Measurements from ENCODE around the gene RAPGEF6.

RAPGEF6 gene

DNA sequence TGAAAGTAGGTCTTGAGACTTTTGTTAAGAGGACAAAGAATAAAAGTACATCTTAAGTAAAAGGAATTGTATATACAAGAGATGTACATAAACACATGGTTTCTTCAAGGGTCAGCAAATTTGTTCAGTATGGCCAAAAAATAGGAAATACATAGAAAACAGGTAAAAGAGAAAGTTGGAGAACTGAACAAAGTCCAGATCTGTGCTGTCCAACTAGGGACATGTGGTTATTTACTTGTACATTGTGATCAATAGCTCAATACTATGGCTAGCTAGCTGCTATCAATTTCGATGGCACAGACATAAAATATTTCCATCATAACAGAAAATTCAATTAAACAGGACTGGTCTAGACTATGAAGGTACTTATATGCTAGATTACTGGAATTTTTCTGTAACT, 92.3 kb downstream of the RAPGEF6 start:
- H3K27me3 Mint-ChIP-seq: no peaks in the 10 kb centered on the region
- H3K36me3 Mint-ChIP-seq (ENCODE audit: insufficient read depth): peaks cover 21% of the 10 kb centered on the region
- no peak overlapping the region for H3K4me3 Mint-ChIP-seq
- no peak for DNase-seq (ENCODE audit: low spot score in 2 of 2)
- no peak for ATAC-seq (replicated peaks; ENCODE audit: extremely low read depth, poor library complexity, severe bottlenecking)
- no peak overlapping the region for H3K27ac Mint-ChIP-seq (ENCODE audit: low read depth)
- H3K4me1 Mint-ChIP-seq: peaks cover 59% of the 10 kb centered on the region
- H3K9me3 Mint-ChIP-seq: no peaks in the 10 kb centered on the region

DNA sequence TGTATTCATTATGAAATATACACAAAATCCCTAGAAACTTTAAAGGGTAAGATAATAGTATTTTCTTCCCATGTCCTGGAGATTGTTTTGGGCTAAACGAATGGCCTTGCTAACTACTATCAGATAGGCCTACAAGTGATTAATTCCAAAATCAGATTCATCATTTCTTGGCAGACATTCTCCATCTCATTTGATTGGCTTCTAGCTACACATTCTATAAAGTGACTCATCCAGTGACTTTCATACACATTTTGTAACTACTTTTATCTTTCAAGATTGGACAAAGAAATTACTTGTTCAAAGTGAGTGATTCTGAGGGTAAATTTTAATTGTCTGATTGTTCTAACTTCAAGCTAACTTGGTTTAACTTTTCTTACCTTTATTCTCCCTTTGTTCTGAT, 93.3 kb downstream of the RAPGEF6 start:
- Mint-ChIP-seq H3K4me1 (peaks cover 56% of the 10 kb centered on the region), H3K9me3 (no peaks in the 10 kb centered on the region), H3K27ac (ENCODE audit: low read depth) (no peak overlapping the region), H3K27me3 (no peaks in the 10 kb centered on the region), H3K4me3 (no peak overlapping the region), H3K36me3 (ENCODE audit: insufficient read depth) (peaks cover 21% of the 10 kb centered on the region)
- ATAC-seq (replicated peaks; ENCODE audit: extremely low read depth, poor library complexity, severe bottlenecking): no peak
- no peak for DNase-seq (ENCODE audit: low spot score in 2 of 2)

DNA sequence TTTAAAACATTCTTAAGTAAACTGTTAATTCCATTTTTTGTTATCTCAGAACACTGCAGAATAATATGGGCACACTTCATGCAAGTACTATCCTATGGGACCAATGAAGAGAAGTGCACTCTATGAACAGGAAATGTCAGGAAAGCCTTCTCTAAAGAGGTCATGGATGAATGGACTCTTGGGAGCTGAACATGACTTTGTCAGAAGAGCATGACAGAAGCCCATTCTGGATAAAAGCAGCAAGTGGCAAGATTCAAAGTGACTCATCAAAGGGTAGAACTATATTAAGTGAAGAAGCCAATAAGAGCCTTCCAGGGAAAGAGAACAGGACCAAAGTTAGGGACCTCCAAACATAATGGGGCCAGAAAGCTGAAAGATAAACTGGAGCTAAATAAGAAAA, 94.0 kb downstream of the RAPGEF6 start:
- Mint-ChIP-seq H3K36me3 (ENCODE audit: insufficient read depth) (peaks cover 21% of the 10 kb centered on the region), H3K4me1 (peaks cover 62% of the 10 kb centered on the region), H3K4me3 (no peak overlapping the region), H3K27me3 (no peaks in the 10 kb centered on the region), H3K27ac (ENCODE audit: low read depth) (no peak overlapping the region), H3K9me3 (no peaks in the 10 kb centered on the region)
- DNase-seq (ENCODE audit: low spot score in 2 of 2): no peak
- ATAC-seq (replicated peaks; ENCODE audit: extremely low read depth, poor library complexity, severe bottlenecking): no peak

DNA sequence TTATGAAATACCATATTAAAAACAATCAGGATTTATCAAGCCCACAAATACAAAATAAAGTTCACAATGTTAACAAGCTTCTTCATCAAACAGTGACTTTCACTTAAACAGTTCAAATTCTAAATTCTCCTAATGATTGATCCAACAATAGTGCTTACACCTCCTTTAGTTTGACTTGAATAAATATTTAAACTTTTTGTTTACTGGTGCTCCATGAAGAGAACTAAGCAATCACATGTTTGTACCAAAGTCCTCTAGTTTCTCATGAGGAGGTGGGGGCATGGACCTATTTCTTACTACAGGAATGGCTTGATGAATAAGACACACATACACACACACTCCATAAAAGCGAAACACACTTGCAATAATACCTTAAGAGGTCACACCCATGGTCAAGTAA, 95.8 kb downstream of the RAPGEF6 start:
- no peaks in the 10 kb centered on the region for H3K27me3 Mint-ChIP-seq
- no peak overlapping the region for H3K4me3 Mint-ChIP-seq
- H3K9me3 Mint-ChIP-seq: no peaks in the 10 kb centered on the region
- peaks cover 58% of the 10 kb centered on the region for H3K4me1 Mint-ChIP-seq
- no peak for DNase-seq (ENCODE audit: low spot score in 2 of 2)
- H3K36me3 Mint-ChIP-seq (ENCODE audit: insufficient read depth): peaks cover 16% of the 10 kb centered on the region
- H3K27ac Mint-ChIP-seq (ENCODE audit: low read depth): no peak overlapping the region
- ATAC-seq (replicated peaks; ENCODE audit: extremely low read depth, poor library complexity, severe bottlenecking): no peak

DNA sequence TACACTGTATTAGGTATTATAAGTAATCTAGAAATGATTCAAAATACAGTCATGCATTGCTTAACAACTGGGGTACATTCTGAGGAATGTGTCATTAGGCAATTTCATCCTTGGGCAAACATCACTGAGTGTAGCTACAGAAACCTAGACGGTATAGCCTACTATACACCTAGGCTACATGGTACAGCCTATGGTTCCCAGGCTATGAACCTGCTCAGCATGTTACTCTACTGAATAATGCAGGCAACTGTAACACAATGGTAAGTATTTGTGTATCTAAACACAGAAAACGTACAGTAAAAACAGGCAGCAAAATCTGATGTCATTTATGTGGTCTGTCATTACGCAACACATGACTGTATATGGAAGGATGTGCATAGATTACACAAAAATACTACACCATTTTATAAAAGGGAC, 96.8 kb downstream of the RAPGEF6 start:
- Mint-ChIP-seq H3K4me1 (peaks cover 59% of the 10 kb centered on the region), H3K9me3 (no peaks in the 10 kb centered on the region), H3K27ac (ENCODE audit: low read depth) (no peak overlapping the region), H3K4me3 (no peak overlapping the region), H3K27me3 (no peaks in the 10 kb centered on the region), H3K36me3 (ENCODE audit: insufficient read depth) (peaks cover 16% of the 10 kb centered on the region)
- ATAC-seq (replicated peaks; ENCODE audit: extremely low read depth, poor library complexity, severe bottlenecking) (no peak), DNase-seq (ENCODE audit: low spot score in 2 of 2) (no peak)

DNA sequence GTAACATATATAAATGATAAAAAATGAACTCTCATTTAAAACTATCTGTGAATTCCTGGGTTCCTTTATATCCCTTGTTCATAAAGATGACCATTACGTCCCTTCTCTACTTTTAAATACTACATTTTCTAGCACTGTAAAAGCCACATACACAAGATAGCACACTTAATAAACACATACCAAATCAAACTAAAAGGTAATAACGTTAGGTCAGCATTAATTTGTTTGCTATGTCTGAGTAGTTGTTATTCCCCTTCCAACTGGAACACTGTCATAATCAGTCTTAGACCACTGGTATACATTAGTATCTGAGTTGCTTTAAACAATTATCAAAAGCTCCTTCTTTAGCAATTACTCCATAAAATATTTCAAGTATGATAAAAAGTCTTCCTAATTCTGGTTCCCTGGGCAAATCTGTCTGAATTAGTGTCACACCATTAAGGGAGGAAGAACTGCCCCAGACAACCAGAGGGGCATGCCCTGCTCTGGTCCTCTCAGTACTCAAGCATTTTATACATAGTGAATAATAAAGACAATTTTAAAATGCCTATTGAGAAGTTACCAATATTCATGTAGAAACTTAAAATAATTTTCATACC, 98.1 kb downstream of the RAPGEF6 start:
- Mint-ChIP-seq H3K9me3 (no peaks in the 10 kb centered on the region), H3K27me3 (no peaks in the 10 kb centered on the region), H3K4me1 (peaks cover 54% of the 10 kb centered on the region), H3K36me3 (ENCODE audit: insufficient read depth) (peaks cover 14% of the 10 kb centered on the region), H3K27ac (ENCODE audit: low read depth) (peak overlapping the region; percentile 39), H3K4me3 (no peak overlapping the region)
- ATAC-seq (replicated peaks; ENCODE audit: extremely low read depth, poor library complexity, severe bottlenecking) (no peak), DNase-seq (ENCODE audit: low spot score in 2 of 2) (no peak)

DNA sequence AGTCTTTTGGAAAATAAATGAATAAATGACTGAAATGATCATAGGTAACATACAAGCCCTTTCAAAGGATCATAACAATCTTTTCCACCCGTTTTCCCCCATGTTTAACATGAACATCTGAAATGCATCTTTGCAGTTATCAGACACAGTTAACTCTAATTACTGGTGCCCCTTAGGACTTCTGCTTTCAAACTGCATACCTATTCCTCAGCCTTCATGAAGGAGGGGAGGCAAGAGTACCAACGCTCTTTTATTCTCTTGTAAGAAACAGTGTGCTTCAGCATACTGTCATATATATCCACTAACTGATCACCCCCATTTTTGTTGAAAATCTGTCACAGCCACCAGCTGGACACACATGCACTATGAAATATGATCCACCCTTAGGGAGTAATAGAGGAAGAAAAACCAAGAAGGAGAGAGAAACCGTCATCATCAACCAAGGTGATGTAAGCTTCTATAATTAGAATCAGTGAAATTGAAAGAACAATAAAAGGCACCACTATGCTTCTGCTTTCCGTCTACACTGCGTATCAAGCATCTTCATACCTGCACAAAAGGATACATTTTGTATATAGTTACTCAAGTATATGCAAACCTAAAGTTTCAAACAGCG, 98.7 kb downstream of the RAPGEF6 start:
- Mint-ChIP-seq H3K4me3 (no peak overlapping the region), H3K27me3 (no peaks in the 10 kb centered on the region), H3K4me1 (peaks cover 54% of the 10 kb centered on the region), H3K27ac (ENCODE audit: low read depth) (peak overlapping the region; percentile 39), H3K9me3 (no peaks in the 10 kb centered on the region), H3K36me3 (ENCODE audit: insufficient read depth) (peaks cover 11% of the 10 kb centered on the region)
- ATAC-seq (replicated peaks; ENCODE audit: extremely low read depth, poor library complexity, severe bottlenecking): peak; percentile 29
- DNase-seq (ENCODE audit: low spot score in 2 of 2): no peak

DNA sequence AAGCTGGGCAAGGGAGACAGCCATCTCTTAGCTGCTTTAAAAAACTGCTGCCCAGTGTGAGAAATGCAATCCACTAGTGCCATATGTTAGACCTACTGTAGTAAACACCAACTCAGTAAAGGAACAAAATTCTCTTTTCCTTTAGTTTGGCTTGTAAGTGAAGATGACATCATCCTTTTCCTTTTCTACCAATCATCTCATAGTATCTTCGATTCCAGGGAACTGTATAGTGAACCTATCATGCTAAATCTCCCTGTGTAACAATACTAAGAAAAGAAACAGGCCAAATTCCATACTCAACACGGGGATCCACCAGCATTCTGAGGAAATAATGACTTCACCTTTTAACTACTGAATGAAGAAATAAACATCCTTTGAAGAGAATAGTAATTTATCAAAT, 100.1 kb downstream of the RAPGEF6 start:
- peaks cover 51% of the 10 kb centered on the region for H3K4me1 Mint-ChIP-seq
- ATAC-seq (replicated peaks; ENCODE audit: extremely low read depth, poor library complexity, severe bottlenecking) (no peak), DNase-seq (ENCODE audit: low spot score in 2 of 2) (no peak)
- peak overlapping the region; percentile 60 for H3K27ac Mint-ChIP-seq (ENCODE audit: low read depth)
- peaks cover 5% of the 10 kb centered on the region for H3K36me3 Mint-ChIP-seq (ENCODE audit: insufficient read depth)
- H3K27me3 Mint-ChIP-seq: no peaks in the 10 kb centered on the region
- no peak overlapping the region for H3K4me3 Mint-ChIP-seq
- H3K9me3 Mint-ChIP-seq: no peaks in the 10 kb centered on the region

DNA sequence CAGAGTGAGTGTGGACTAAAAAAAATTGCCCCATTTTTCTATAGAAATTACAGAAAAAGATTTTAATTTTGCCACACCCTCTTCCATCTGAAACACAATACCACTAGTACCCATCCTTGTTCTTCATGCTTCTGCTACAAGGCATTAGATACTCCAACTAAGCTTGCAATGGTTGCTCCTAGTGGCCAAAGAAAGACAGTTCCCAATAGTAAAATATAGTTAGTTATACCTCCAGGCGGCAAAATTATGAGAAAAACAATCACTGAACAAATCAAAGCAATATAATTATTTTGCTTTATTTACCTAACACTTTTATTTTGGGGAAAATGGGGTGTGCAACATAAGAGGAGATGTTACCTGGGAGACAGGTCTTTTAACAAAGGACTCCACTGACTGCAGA, 101.2 kb downstream of the RAPGEF6 start:
- Mint-ChIP-seq H3K36me3 (ENCODE audit: insufficient read depth) (peaks cover 4% of the 10 kb centered on the region), H3K4me1 (peaks cover 46% of the 10 kb centered on the region), H3K27ac (ENCODE audit: low read depth) (peak overlapping the region; percentile 61), H3K4me3 (no peak overlapping the region), H3K27me3 (no peaks in the 10 kb centered on the region), H3K9me3 (no peaks in the 10 kb centered on the region)
- ATAC-seq (replicated peaks; ENCODE audit: extremely low read depth, poor library complexity, severe bottlenecking): no peak
- DNase-seq (ENCODE audit: low spot score in 2 of 2): no peak

DNA sequence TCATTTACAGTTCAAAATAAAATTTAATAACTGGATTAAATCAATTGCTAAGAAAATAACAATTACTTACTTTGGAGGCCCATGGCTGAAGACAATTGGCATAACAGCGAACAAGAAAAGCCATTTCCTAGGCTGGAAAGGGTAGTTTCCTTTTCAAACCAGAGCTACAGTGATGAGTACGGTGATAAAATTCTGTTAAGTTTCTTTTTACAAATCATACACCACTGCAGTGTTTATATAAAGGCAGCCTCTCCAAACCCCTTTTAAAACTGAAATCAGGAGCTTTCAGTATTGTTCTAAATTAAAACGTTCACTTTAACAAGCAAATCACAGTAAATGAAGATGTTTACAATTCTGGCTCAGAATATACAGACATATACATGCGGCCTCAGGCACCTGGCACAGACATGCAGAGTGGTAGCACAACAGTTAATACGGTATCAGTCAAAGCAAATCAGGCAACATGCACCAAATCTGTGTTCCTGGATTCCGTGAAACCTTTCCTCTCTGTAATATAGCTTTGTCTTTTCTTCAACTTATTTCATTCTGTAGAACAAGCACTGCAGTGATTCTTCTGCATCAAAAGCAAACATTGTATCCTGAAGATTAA, 102.9 kb downstream of the RAPGEF6 start:
- peak overlapping the region; percentile 50 for H3K27ac Mint-ChIP-seq (ENCODE audit: low read depth)
- ATAC-seq (replicated peaks; ENCODE audit: extremely low read depth, poor library complexity, severe bottlenecking): peak; percentile 55

DNA sequence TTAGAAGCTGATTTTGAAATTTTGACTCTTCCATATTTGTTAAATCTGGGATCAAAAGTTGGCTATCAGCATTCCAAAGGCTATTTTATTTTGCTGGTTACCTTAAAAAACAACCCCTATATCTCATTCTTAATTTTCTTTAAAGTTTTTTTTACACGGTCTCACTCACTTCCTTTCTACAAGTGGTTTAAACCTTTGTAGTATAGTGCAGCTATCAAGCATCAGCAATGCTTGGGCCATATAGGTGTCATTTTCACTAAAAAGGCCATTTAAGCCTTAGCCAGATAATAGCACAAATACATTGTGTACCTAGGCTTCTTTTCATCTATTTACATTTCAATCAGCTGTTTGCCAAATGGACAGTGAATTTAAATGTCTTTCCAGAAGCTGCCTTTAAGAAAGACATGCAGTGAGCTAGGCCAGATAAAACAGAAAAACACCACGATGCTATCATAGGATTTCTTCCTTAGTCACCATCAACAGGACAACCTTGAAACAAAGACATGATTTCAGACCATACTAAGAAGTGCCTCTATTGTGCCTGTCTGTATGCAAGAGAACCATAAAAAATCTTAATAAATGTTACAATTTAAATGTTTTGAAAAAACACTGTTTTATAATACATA, 104.2 kb downstream of the RAPGEF6 start:
- H3K4me3 Mint-ChIP-seq: peak overlapping the region; percentile 39
- DNase-seq (ENCODE audit: low spot score in 2 of 2): no peak
- peaks cover 56% of the 10 kb centered on the region for H3K4me1 Mint-ChIP-seq
- no peaks in the 10 kb centered on the region for H3K27me3 Mint-ChIP-seq
- no peaks in the 10 kb centered on the region for H3K9me3 Mint-ChIP-seq
- peak; percentile 72 for ATAC-seq (replicated peaks; ENCODE audit: extremely low read depth, poor library complexity, severe bottlenecking)
- H3K27ac Mint-ChIP-seq (ENCODE audit: low read depth): peak overlapping the region; percentile 70
- H3K36me3 Mint-ChIP-seq (ENCODE audit: insufficient read depth): peaks cover 5% of the 10 kb centered on the region

More for the DNA sequence above, 102.9 kb downstream of the RAPGEF6 start:
- H3K4me1 Mint-ChIP-seq: peaks cover 54% of the 10 kb centered on the region
- H3K27me3 Mint-ChIP-seq: no peaks in the 10 kb centered on the region
- DNase-seq (ENCODE audit: low spot score in 2 of 2): no peak
- H3K4me3 Mint-ChIP-seq: peak overlapping the region; percentile 65
- peaks cover 4% of the 10 kb centered on the region for H3K36me3 Mint-ChIP-seq (ENCODE audit: insufficient read depth)
- no peaks in the 10 kb centered on the region for H3K9me3 Mint-ChIP-seq

DNA sequence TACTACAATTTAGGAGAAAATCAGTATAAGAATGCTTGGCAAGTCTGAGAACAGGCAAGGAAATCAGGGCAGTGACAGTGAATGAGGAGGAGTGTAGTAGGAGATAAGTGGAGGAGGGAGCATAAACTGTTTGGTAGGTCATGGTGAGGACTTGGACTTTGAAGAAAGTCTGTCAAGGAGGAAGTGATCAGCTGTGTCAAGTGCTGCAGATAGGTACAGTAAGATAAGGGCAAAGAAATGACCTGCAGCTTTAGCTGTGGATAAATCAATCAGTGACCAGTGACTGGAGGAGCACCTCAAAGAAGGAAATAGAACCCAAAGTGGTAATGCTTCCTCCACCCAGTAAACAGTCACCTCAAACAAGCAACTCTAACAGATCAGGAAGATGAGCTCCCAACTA, 106.3 kb downstream of the RAPGEF6 start:
- H3K4me1 Mint-ChIP-seq: peaks cover 57% of the 10 kb centered on the region
- no peak for DNase-seq (ENCODE audit: low spot score in 2 of 2)
- no peaks in the 10 kb centered on the region for H3K27me3 Mint-ChIP-seq
- peak overlapping the region; percentile 2 for H3K4me3 Mint-ChIP-seq
- H3K27ac Mint-ChIP-seq (ENCODE audit: low read depth): peak overlapping the region; percentile 12
- peaks cover 5% of the 10 kb centered on the region for H3K36me3 Mint-ChIP-seq (ENCODE audit: insufficient read depth)
- no peaks in the 10 kb centered on the region for H3K9me3 Mint-ChIP-seq
- no peak for ATAC-seq (replicated peaks; ENCODE audit: extremely low read depth, poor library complexity, severe bottlenecking)

DNA sequence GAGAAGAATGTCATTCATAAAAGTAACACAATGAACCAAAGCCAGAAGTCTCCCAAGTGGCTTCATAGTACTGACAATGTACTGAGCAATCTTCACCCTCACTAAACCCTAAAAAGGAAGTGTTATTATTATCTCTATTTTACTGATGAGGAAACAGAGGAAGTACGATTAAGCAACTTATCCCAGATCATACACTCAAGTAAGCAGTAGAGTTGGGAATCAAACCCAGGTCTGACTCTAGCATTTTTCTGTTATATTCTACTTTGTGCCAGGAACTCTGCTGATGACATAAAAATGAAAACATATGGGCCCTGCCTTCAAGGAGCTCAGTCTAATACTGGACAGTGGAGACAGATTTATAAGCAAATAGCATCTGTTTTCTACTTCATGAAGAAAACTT, 109.2 kb downstream of the RAPGEF6 start:
- Mint-ChIP-seq H3K27me3 (no peaks in the 10 kb centered on the region), H3K27ac (ENCODE audit: low read depth) (peak overlapping the region; percentile 3)

More for the DNA sequence above, 109.2 kb downstream of the RAPGEF6 start:
- H3K4me1 Mint-ChIP-seq: peaks cover 56% of the 10 kb centered on the region
- H3K9me3 Mint-ChIP-seq: no peaks in the 10 kb centered on the region
- H3K4me3 Mint-ChIP-seq: no peak overlapping the region
- H3K36me3 Mint-ChIP-seq (ENCODE audit: insufficient read depth): peaks cover 4% of the 10 kb centered on the region
- DNase-seq (ENCODE audit: low spot score in 2 of 2) (no peak), ATAC-seq (replicated peaks; ENCODE audit: extremely low read depth, poor library complexity, severe bottlenecking) (no peak)
